IMR-90 (cell line): ENCODE results near the gene ZEB2. TPM values are rescaled to one million over a fixed set of nuclear protein-coding genes. Genes with fewer than 3 reads are reported as not detected.

Source experiments
- ATAC-seq: fragments of 200-7000 bp; cut with Tn5 transposase; 2 replicates; pipeline ENCODE4 v1.9.1; 2020; ENCODE audit warnings: low read depth, mild to moderate bottlenecking, moderate library complexity
- BruUV-seq: library from RNA; stranded (reverse); fragments of 400-500 nt; replicated peaks from 2 replicates; lab custom pipeline; 2021; lab: Mats Ljungman, UMichigan
- CTCF ChIA-PET: fragments of 300-600 bp; formaldehyde crosslinking; extraction: SDS; loops from one replicate; lab custom pipeline; 2021; ENCODE audit warnings: antibody characterized with exemption; lab: Yijun Ruan, JAX
- POLR2A ChIA-PET: fragments of 300-600 bp; sonication (Branson Sonifier 250); formaldehyde crosslinking; loops from one replicate; lab custom pipeline; 2022; ENCODE audit warnings: antibody characterized with exemption; ENCODE audit not compliant: unreplicated experiment; lab: Charles Lee
- DNase-seq: peaks from one replicate; pipeline ENCODE4 v3.0.0; 2013
- H2AFZ ChIP-seq: replicated peaks from 2 replicates; pipeline ENCODE3; 2013; ENCODE audit warnings: low read length, mild to moderate bottlenecking; ENCODE audit not compliant: poor library complexity
- H2AK5ac ChIP-seq: 2 replicates; pipeline ENCODE4 v1.6.1; 2013; ENCODE audit warnings: low read depth, low read length, inconsistent platforms
- H2AK9ac ChIP-seq: replicated peaks from 2 replicates; pipeline ENCODE3; 2013; ENCODE audit warnings: mild to moderate bottlenecking, low read depth, low read length, moderate library complexity; ENCODE audit not compliant: poor library complexity
- H2BK120ac ChIP-seq: 2 replicates; pipeline ENCODE4 v1.6.1; 2013; ENCODE audit warnings: low read depth, low read length, inconsistent platforms
- H2BK15ac ChIP-seq: 3 replicates; pipeline ENCODE4 v1.6.1; 2013; ENCODE audit warnings: low read depth, low read length, inconsistent platforms
- H2BK20ac ChIP-seq: 2 replicates; pipeline ENCODE4 v1.6.1; 2013; ENCODE audit warnings: low read depth, mild to moderate bottlenecking, inconsistent platforms, low read length, moderate library complexity
- H2BK5ac ChIP-seq: 2 replicates; pipeline ENCODE4 v1.6.1; 2013; ENCODE audit warnings: mild to moderate bottlenecking, low read depth, low read length, inconsistent platforms; ENCODE audit not compliant: poor library complexity, severe bottlenecking
- H3K14ac ChIP-seq: replicated peaks from 2 replicates; pipeline ENCODE4 v1.6.1; 2013; ENCODE audit warnings: low read depth, low read length, inconsistent platforms
- H3K18ac ChIP-seq: 2 replicates; pipeline ENCODE4 v1.6.1; 2013; ENCODE audit warnings: low read depth, low read length, control low read depth
- H3K23ac ChIP-seq: 2 replicates; pipeline ENCODE4 v1.6.1; 2013; ENCODE audit warnings: low read depth, low read length, inconsistent platforms
- H3K27ac ChIP-seq: 2 replicates; pipeline ENCODE4 v1.5.1; 2013; ENCODE audit warnings: mild to moderate bottlenecking, control low read depth, low read length; ENCODE audit not compliant: insufficient read depth
- H3K27me3 ChIP-seq: 2 replicates; pipeline ENCODE4 v1.6.1; 2013; ENCODE audit warnings: low read length; ENCODE audit not compliant: control insufficient read depth, insufficient read depth
- H3K36me3 ChIP-seq: 2 replicates; pipeline ENCODE4 v1.6.1; 2013; ENCODE audit warnings: low read length, mixed read lengths; ENCODE audit not compliant: control insufficient read depth, insufficient read depth
- H3K4ac ChIP-seq: 2 replicates; pipeline ENCODE4 v1.6.1; 2013; ENCODE audit warnings: low read depth, low read length, inconsistent platforms
- H3K4me1 ChIP-seq: 2 replicates; pipeline ENCODE4 v1.6.1; 2013; ENCODE audit warnings: low read length, mixed read lengths; ENCODE audit not compliant: control insufficient read depth, insufficient read depth
- H3K4me2 ChIP-seq: 2 replicates; pipeline ENCODE4 v1.6.1; 2013; ENCODE audit warnings: low read depth, mild to moderate bottlenecking, control low read depth, low read length, moderate library complexity
- H3K4me3 ChIP-seq: 2 replicates; pipeline ENCODE4 v1.5.1; 2013; ENCODE audit warnings: low read depth, mild to moderate bottlenecking, control low read depth, low read length, moderate library complexity; ENCODE audit not compliant: insufficient read depth
- H3K56ac ChIP-seq: 2 replicates; pipeline ENCODE4 v1.6.1; 2013; ENCODE audit warnings: low read length, inconsistent platforms; ENCODE audit not compliant: insufficient read depth; ENCODE audit errors: extremely low read depth
- H3K79me1 ChIP-seq, 2 experiments: 2 replicates each; pipeline ENCODE4 v1.6.1; 2013; ENCODE audit warnings: low read length in 2 of 2, inconsistent platforms in 1 of 2, low read depth in 1 of 2
- H3K9ac ChIP-seq: 2 replicates; pipeline ENCODE4 v1.6.1; 2013; ENCODE audit warnings: low read depth, low read length, control low read depth
- H3K9me1 ChIP-seq: 2 replicates; pipeline ENCODE4 v1.6.1; 2013; ENCODE audit warnings: low read length, inconsistent platforms; ENCODE audit not compliant: insufficient read depth
- H3K9me3 ChIP-seq: 2 replicates; pipeline ENCODE4 v1.6.1; 2013; ENCODE audit warnings: low read length; ENCODE audit not compliant: control insufficient read depth, insufficient read depth
- H4K20me1 ChIP-seq: 2 replicates; pipeline ENCODE4 v1.6.1; 2013; ENCODE audit warnings: low read length, inconsistent platforms; ENCODE audit not compliant: insufficient read depth
- H4K5ac ChIP-seq: 2 replicates; pipeline ENCODE4 v1.6.1; 2013; ENCODE audit warnings: mild to moderate bottlenecking, low read depth, low read length, control low read depth
- H4K8ac ChIP-seq, 2 experiments: 2 replicates each; pipeline ENCODE4 v1.6.1; 2013; ENCODE audit warnings: low read depth in 2 of 2, low read length in 2 of 2, control low read depth in 1 of 2, inconsistent platforms in 1 of 2
- H4K91ac ChIP-seq: 2 replicates; pipeline ENCODE4 v1.6.1; 2013; ENCODE audit warnings: low read depth, low read length, inconsistent platforms; ENCODE audit not compliant: insufficient read depth
- BHLHE40 ChIP-seq: fragments of 150-350 bp; IDR thresholded peaks from 2 replicates; pipeline ENCODE4 v1.6.1; 2016; ENCODE audit warnings: mild to moderate bottlenecking, low read depth, low read length
- CEBPB ChIP-seq: IDR thresholded peaks from 2 replicates; pipeline ENCODE4 v1.6.1; 2012; ENCODE audit warnings: low read depth, low read length, improper control_type of control experiment
- CHD1 ChIP-seq: IDR thresholded peaks from 2 replicates; pipeline ENCODE4 v1.6.1; 2012; ENCODE audit warnings: low read depth, low read length, improper control_type of control experiment
- CTCF ChIP-seq: conservative IDR thresholded peaks from 2 replicates; pipeline ENCODE4 v1.5.1; 2012; ENCODE audit warnings: mild to moderate bottlenecking, low read depth, low read length, improper control_type of control experiment
- ELK1 ChIP-seq: fragments of 150-350 bp; IDR thresholded peaks from 2 replicates; pipeline ENCODE4 v1.6.1; 2016; ENCODE audit warnings: low read depth, mild to moderate bottlenecking, low read length, moderate library complexity, borderline replicate concordance
- FOS ChIP-seq: fragments of 150-350 bp; IDR thresholded peaks from 2 replicates; pipeline ENCODE4 v1.6.1; 2016; ENCODE audit warnings: low read depth, low read length
- MAFK ChIP-seq: IDR thresholded peaks from 2 replicates; pipeline ENCODE4 v1.6.1; 2012; ENCODE audit warnings: low read depth, low read length, improper control_type of control experiment
- MAZ ChIP-seq: IDR thresholded peaks from 2 replicates; pipeline ENCODE4 v1.6.1; 2012; ENCODE audit warnings: low read depth, mild to moderate bottlenecking, low read length, improper control_type of control experiment, moderate library complexity, borderline replicate concordance
- MXI1 ChIP-seq: IDR thresholded peaks from 2 replicates; pipeline ENCODE4 v1.6.1; 2012; ENCODE audit warnings: low read depth, mild to moderate bottlenecking, low read length, moderate library complexity, borderline replicate concordance
- NFE2L2 ChIP-seq: fragments of 150-350 bp; IDR thresholded peaks from 2 replicates; pipeline ENCODE4 v1.6.1; 2016; ENCODE audit warnings: low read depth, mild to moderate bottlenecking, low read length
- POLR2A ChIP-seq: IDR thresholded peaks from 2 replicates; pipeline ENCODE4 v1.6.1; 2012; ENCODE audit warnings: mild to moderate bottlenecking, low read depth, low read length
- RAD21 ChIP-seq: IDR thresholded peaks from 2 replicates; pipeline ENCODE4 v1.6.1; 2012; ENCODE audit warnings: low read length, improper control_type of control experiment
- RCOR1 ChIP-seq: IDR thresholded peaks from 2 replicates; pipeline ENCODE4 v1.6.1; 2012; ENCODE audit warnings: mild to moderate bottlenecking, low read length, improper control_type of control experiment; ENCODE audit not compliant: insufficient replicate concordance
- RFX5 ChIP-seq: IDR thresholded peaks from 2 replicates; pipeline ENCODE4 v1.8.0; 2012; ENCODE audit warnings: low read depth, mild to moderate bottlenecking, low read length, moderate library complexity
- SMC3 ChIP-seq: fragments of 150-350 bp; IDR thresholded peaks from 2 replicates; pipeline ENCODE4 v1.6.1; 2016; ENCODE audit warnings: low read depth, mild to moderate bottlenecking, antibody characterized with exemption, low read length, moderate library complexity
- USF2 ChIP-seq: fragments of 150-350 bp; IDR thresholded peaks from 2 replicates; pipeline ENCODE4 v1.6.1; 2017; ENCODE audit warnings: mild to moderate bottlenecking, antibody characterized with exemption, low read length, low read depth
- WGBS, 2 experiments: methylation state at CpG; one replicate each; pipeline versions ENCODE4 v1.1.5 to v1.1.7; 2013; ENCODE audit warnings: missing lambda C conversion rate in 2 of 2; ENCODE audit not compliant: insufficient read length in 1 of 2; ENCODE audit errors: extremely low coverage in 2 of 2; 5-methylcytosine and 5-hydroxymethylcytosine counted together
- dilution Hi-C: fragments of 300-500 bp; cut with HindIII; formaldehyde crosslinking; loops from one replicate; pipeline ENCODE4 v1.14.3; 2018; ENCODE audit warnings: low sequenced_read_pairs; ENCODE audit not compliant: unreplicated experiment
- in situ Hi-C: fragments of 300-500 bp; cut with MboI; formaldehyde crosslinking; loops from 3 replicates; pipeline ENCODE4 v1.14.3; 2019; ENCODE audit warnings: low sequenced_read_pairs, inconsistent platforms, mixed read lengths
- intact Hi-C: fragments of 100-400 bp; cut with micrococcal nuclease; formaldehyde crosslinking; loops from 2 replicates; pipeline ENCODE4 v1.10.0; 2022
- polyA plus RNA-seq, 3 experiments: library from polyadenylated mRNA; depleted of rRNA; stranded (reverse); fragments of >200 nt; gene quantifications; 2 replicates each; pipeline ENCODE4 v1.2.3, GENCODE V29; 2012; ENCODE audit warnings: low replicate concordance in 1 of 3
- total RNA-seq: library from RNA; depleted of rRNA; stranded (reverse); fragments of >200 nt; gene quantifications from 2 replicates; pipeline ENCODE4 v1.2.3, GENCODE V29; 2012

The ZEB2 gene
- total and polyA plus RNA-seq, 2 of the 4 experiments (the other 2 are of a cell fraction), result 22.4 to 50.9 TPM

GRCh38 chr2:144560251-144560650, 40.3 kb upstream of the ZEB2 start:
- H2BK15ac ChIP-seq, result no peak overlapping the region
- ChIA-PET POLR2A (no interaction called here), CTCF (no interaction called here)
- dilution Hi-C loops (no loop called here), intact Hi-C loops (no loop called here), in situ Hi-C loops (no loop called here)
- H3K79me1 ChIP-seq, result no peaks in the 10 kb centered on the region
- no peak overlapping the region for H3K4me3 ChIP-seq
- H3K27ac ChIP-seq, result no peak overlapping the region
- H2AK5ac ChIP-seq, result no peak overlapping the region
- H2BK120ac ChIP-seq, result no peak overlapping the region
- H3K23ac ChIP-seq, result no peak overlapping the region
- no TSS peak for BruUV-seq
- H4K91ac ChIP-seq, result no peak overlapping the region
- no peaks in the 10 kb centered on the region for H3K36me3 ChIP-seq
- no peak overlapping the region for H2BK20ac ChIP-seq
- no peak overlapping the region; the same call in 1 of the 2 replicates for H3K14ac ChIP-seq
- H2BK5ac ChIP-seq, result no peak overlapping the region
- H3K4me2 ChIP-seq, result no peak overlapping the region
- TF ChIP-seq FOS (no peak), CEBPB (no peak), RAD21 (no peak), BHLHE40 (no peak), NFE2L2 (no peak), RFX5 (no peak), RCOR1 (no peak), SMC3 (no peak), CHD1 (no peak), CTCF (no peak), MXI1 (no peak), MAZ (no peak), USF2 (no peak), MAFK (no peak), POLR2A (no peak), ELK1 (no peak)
- no peak overlapping the region for H3K4ac ChIP-seq
- H3K9ac ChIP-seq, result no peak overlapping the region
- H3K9me3 ChIP-seq, result no peaks in the 10 kb centered on the region
- H3K9me1 ChIP-seq, result no peaks in the 10 kb centered on the region
- WGBS, 2 experiments, result no CpG with 5 or more reads among the region's 1 CpG
- H4K5ac ChIP-seq, result no peak overlapping the region
- no peak overlapping the region for H3K56ac ChIP-seq
- DNase-seq (no peak), ATAC-seq (no peak)
- H2AFZ ChIP-seq, result no peak overlapping the region
- H2AK9ac ChIP-seq, result no peak overlapping the region
- H3K4me1 ChIP-seq, result no peaks in the 10 kb centered on the region
- H3K27me3 ChIP-seq, result no peaks in the 10 kb centered on the region
- H4K20me1 ChIP-seq, result no peaks in the 10 kb centered on the region
- H3K18ac ChIP-seq, result no peak overlapping the region
- no peak overlapping the region for H4K8ac ChIP-seq
